MCF 10A (cell line): Measurements from ENCODE around the gene FILIP1L. TPM values are rescaled to one million over a fixed set of nuclear protein-coding genes. Genes with fewer than 3 reads are reported as not detected.
A peak's percentile ranks its signal among the peaks of the same experiment; 100 is the strongest.

ENCODE experiments used
- BruUV-seq: library from RNA; stranded (reverse); fragments of 400-500 nt; replicated peaks from 2 replicates; lab custom pipeline; 2021; lab: Mats Ljungman, UMichigan
- CTCF ChIA-PET: fragments of 300-600 bp; sonication (Branson Sonifier 250); formaldehyde crosslinking; extraction: SDS; loops from one replicate; lab custom pipeline; 2021; ENCODE audit warnings: antibody characterized with exemption, inconsistent platforms; lab: Yijun Ruan, JAX
- POLR2A ChIA-PET: fragments of 300-600, 350-650 bp; sonication (Branson Sonifier 250); formaldehyde crosslinking; extraction: SDS; loops from one replicate; lab custom pipeline; 2020; ENCODE audit warnings: antibody characterized with exemption, inconsistent platforms; lab: Yijun Ruan, JAX
- DNase-seq: peaks from one replicate; pipeline ENCODE4 v3.0.0-alpha.2; 2018; ENCODE audit not compliant: unreplicated experiment
- H3K27ac Mint-ChIP-seq: one replicate; pipeline ENCODE4 v1.8.0; 2022; ENCODE audit warnings: mild to moderate bottlenecking, low read depth, mixed read lengths; ENCODE audit not compliant: unreplicated experiment
- H3K27me3 Mint-ChIP-seq: one replicate; pipeline ENCODE4 v1.8.0; 2022; ENCODE audit warnings: mixed read lengths; ENCODE audit not compliant: insufficient read depth, unreplicated experiment
- H3K36me3 Mint-ChIP-seq: one replicate; pipeline ENCODE4 v1.8.0; 2022; ENCODE audit warnings: mild to moderate bottlenecking, moderate library complexity, mixed read lengths; ENCODE audit not compliant: insufficient read depth, unreplicated experiment
- H3K4me1 Mint-ChIP-seq: one replicate; pipeline ENCODE4 v1.8.0; 2022; ENCODE audit warnings: mixed read lengths; ENCODE audit not compliant: insufficient read depth, unreplicated experiment
- H3K4me3 Mint-ChIP-seq: one replicate; pipeline ENCODE4 v1.8.0; 2022; ENCODE audit warnings: mild to moderate bottlenecking, moderate library complexity, mixed read lengths; ENCODE audit not compliant: unreplicated experiment
- H3K9me3 Mint-ChIP-seq: one replicate; pipeline ENCODE4 v1.8.0; 2022; ENCODE audit warnings: mixed read lengths; ENCODE audit not compliant: unreplicated experiment
- CTCF ChIP-seq: fragments of 200-600 bp; IDR thresholded peaks from one replicate; pipeline ENCODE4 v1.8.0; 2022; ENCODE audit warnings: antibody characterized with exemption, mild to moderate bottlenecking; ENCODE audit not compliant: unreplicated experiment
- intact Hi-C: fragments of 100-400 bp; cut with micrococcal nuclease; formaldehyde crosslinking; loops from 2 replicates; pipeline ENCODE4 v1.14.1; 2022
- total RNA-seq: library from RNA; stranded (reverse); gene quantifications from 2 replicates; pipeline ENCODE4 v1.2.3, GENCODE V29; 2022

The FILIP1L gene
- total RNA-seq, 1 experiment from 2014 or later: 2.4 TPM

- Mint-ChIP-seq H3K27ac (peak overlapping the region; percentile 79), H3K27me3 (no peaks in the 10 kb centered on the region), H3K9me3 (no peaks in the 10 kb centered on the region), H3K36me3 (peaks cover 5% of the 10 kb centered on the region), H3K4me3 (no peak overlapping the region), H3K4me1 (peaks cover 20% of the 10 kb centered on the region)
- intact Hi-C loops: no loop called here
- TSS peak; percentile 12 for BruUV-seq
- DNase-seq: no peak
- TF ChIP-seq CTCF: no peak
- ChIA-PET CTCF (interaction anchor here (4.2 kb wide), 1 partner anchor 12 kb away, joined by 16 read pairs; no protein-coding TSS in a partner anchor), POLR2A (no interaction called here)
Measured at GRCh38 chr3:99896482-99896881, 217.8 kb downstream of the FILIP1L start.

- no peak for TF ChIP-seq CTCF
- CTCF ChIA-PET: interaction anchor here (0.8 to 4.2 kb wide), 5 partner anchors 11 to 88 kb away, joined by 3 to 16 read pairs (median 4); no protein-coding TSS in a partner anchor
- peaks cover 15% of the 10 kb centered on the region for H3K4me1 Mint-ChIP-seq
- H3K36me3 Mint-ChIP-seq: peaks cover 5% of the 10 kb centered on the region
- POLR2A ChIA-PET: interaction anchor here (0.5 to 2.0 kb wide), 6 partner anchors 27 to 211 kb away, joined by 3 to 9 read pairs (median 4); no protein-coding TSS in a partner anchor
- H3K27ac Mint-ChIP-seq: peak overlapping the region; percentile 79
- DNase-seq: peak; percentile 78
- intact Hi-C loops: no loop called here
- peak overlapping the region; percentile 5 for H3K4me3 Mint-ChIP-seq
- H3K27me3 Mint-ChIP-seq: no peaks in the 10 kb centered on the region
- no TSS peak for BruUV-seq
- no peaks in the 10 kb centered on the region for H3K9me3 Mint-ChIP-seq
Measured at GRCh38 chr3:99895703-99896441, 218.4 kb downstream of the FILIP1L start.

- H3K27ac Mint-ChIP-seq: peak overlapping the region; percentile 79
- no peaks in the 10 kb centered on the region for H3K9me3 Mint-ChIP-seq
- H3K4me1 Mint-ChIP-seq: peaks cover 15% of the 10 kb centered on the region
- ChIA-PET CTCF (interaction anchor here (0.6 to 4.2 kb wide), 9 partner anchors 11 to 435 kb away, joined by 3 to 16 read pairs (median 3); no protein-coding TSS in a partner anchor), POLR2A (interaction anchor here (0.5 to 2.3 kb wide), 9 partner anchors 9 to 212 kb away, joined by 3 to 9 read pairs (median 4); no protein-coding TSS in a partner anchor)
- intact Hi-C loops: no loop called here
- no peaks in the 10 kb centered on the region for H3K36me3 Mint-ChIP-seq
- no peaks in the 10 kb centered on the region for H3K27me3 Mint-ChIP-seq
- no peak overlapping the region for H3K4me3 Mint-ChIP-seq
- TF ChIP-seq CTCF: no peak
- no peak for DNase-seq
- no TSS peak for BruUV-seq
Measured at GRCh38 chr3:99895131-99895696, 219.1 kb downstream of the FILIP1L start.

- Mint-ChIP-seq H3K4me3 (no peak overlapping the region), H3K9me3 (no peaks in the 10 kb centered on the region), H3K27ac (no peak overlapping the region), H3K36me3 (no peaks in the 10 kb centered on the region), H3K4me1 (peaks cover 15% of the 10 kb centered on the region), H3K27me3 (no peaks in the 10 kb centered on the region)
- no peak for TF ChIP-seq CTCF
- BruUV-seq: no TSS peak
- intact Hi-C loops: no loop called here
- DNase-seq: no peak
- ChIA-PET POLR2A (interaction anchor here (0.6 to 2.7 kb wide), 2 partner anchors 9 to 21 kb away, joined by 3 to 6 read pairs; no protein-coding TSS in a partner anchor), CTCF (interaction anchor here (1.0 to 1.2 kb wide), 2 partner anchors 48 to 150 kb away, joined by 3 to 5 read pairs; no protein-coding TSS in a partner anchor)
Measured at GRCh38 chr3:99892332-99892731, 222.0 kb downstream of the FILIP1L start.
